Effector memory CD4-positive, alpha-beta T cell (primary cell): ENCODE data around the gene TRMU.

Experiments used
- DNase-seq, 3 donors: peaks; one replicate each; pipeline ENCODE4 v3.0.0-alpha.2; 2020
- H3K27ac ChIP-seq: 2 replicates; pipeline ENCODE4 v1.7.0; 2013; ENCODE audit warnings: mild to moderate bottlenecking, low read length, moderate library complexity; ENCODE audit not compliant: insufficient read depth, poor library complexity, severe bottlenecking
- H3K27me3 ChIP-seq: replicated peaks from 2 replicates; pipeline ENCODE4 v1.7.0; 2013; ENCODE audit warnings: mild to moderate bottlenecking, low read length; ENCODE audit not compliant: insufficient read depth, control insufficient read depth, poor library complexity, severe bottlenecking
- H3K36me3 ChIP-seq: 2 replicates; pipeline ENCODE4 v1.7.0; 2013; ENCODE audit warnings: mild to moderate bottlenecking, low read length, moderate library complexity; ENCODE audit not compliant: control insufficient read depth, insufficient read depth
- H3K4me1 ChIP-seq: 2 replicates; pipeline ENCODE4 v1.7.0; 2013; ENCODE audit warnings: low read length, mild to moderate bottlenecking; ENCODE audit not compliant: control insufficient read depth, insufficient read depth, poor library complexity, severe bottlenecking
- H3K4me3 ChIP-seq: 2 replicates; pipeline ENCODE4 v1.7.0; 2013; ENCODE audit warnings: low read length, low read depth, mild to moderate bottlenecking; ENCODE audit not compliant: insufficient read depth, poor library complexity, severe bottlenecking
- H3K9me3 ChIP-seq: 2 replicates; pipeline ENCODE4 v1.7.0; 2013; ENCODE audit warnings: mild to moderate bottlenecking, low read length, moderate library complexity; ENCODE audit not compliant: control insufficient read depth

The TRMU gene

DNA sequence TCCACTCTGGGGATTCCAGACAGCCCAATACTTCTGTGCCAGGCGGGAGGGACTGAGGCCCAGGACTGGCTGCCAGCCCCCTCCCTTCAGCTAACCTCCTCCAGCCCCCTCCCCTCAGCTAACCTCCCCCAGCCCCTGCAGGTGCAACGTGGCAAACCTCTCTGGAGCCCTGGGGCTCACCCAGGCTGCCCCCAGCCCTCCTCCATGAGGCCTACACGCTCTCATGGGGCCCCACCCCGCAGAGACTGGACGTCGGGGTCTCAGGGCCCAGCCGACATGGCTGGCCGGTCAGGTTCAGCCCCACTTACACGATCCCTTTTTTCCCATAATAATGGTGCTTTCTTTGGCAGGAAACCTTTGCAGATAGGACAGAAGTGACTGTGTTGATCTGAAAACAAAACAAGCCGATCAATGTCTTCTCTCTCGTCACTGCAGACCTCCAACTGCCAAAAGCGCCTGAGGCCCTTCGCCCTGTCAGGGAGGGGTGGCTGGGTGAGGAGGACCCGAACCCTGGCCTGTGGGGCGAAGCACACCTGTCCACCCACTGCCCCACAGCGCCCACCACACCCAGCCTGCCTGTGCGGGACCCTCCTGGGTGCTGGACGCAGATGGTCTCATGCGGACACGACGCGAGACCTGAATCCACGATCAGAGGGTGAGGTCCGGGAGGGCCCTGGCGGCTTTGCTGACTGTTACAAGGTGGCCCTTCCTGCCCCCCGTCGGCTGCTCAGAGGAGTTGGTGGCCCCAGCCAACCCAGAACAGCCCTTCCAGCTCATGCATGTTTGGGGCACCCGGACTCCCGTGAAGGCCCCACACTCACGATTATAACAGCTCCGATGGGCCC is 33.6 kb downstream of the TRMU start:
- no peak for DNase-seq
- Histone ChIP-seq H3K4me1 (peaks cover 19% of the 10 kb centered on the region), H3K27ac (no peak overlapping the region), H3K27me3 (peaks cover 3% of the 10 kb centered on the region), H3K36me3 (no peaks in the 10 kb centered on the region), H3K4me3 (no peak overlapping the region), H3K9me3 (no peaks in the 10 kb centered on the region)

DNA sequence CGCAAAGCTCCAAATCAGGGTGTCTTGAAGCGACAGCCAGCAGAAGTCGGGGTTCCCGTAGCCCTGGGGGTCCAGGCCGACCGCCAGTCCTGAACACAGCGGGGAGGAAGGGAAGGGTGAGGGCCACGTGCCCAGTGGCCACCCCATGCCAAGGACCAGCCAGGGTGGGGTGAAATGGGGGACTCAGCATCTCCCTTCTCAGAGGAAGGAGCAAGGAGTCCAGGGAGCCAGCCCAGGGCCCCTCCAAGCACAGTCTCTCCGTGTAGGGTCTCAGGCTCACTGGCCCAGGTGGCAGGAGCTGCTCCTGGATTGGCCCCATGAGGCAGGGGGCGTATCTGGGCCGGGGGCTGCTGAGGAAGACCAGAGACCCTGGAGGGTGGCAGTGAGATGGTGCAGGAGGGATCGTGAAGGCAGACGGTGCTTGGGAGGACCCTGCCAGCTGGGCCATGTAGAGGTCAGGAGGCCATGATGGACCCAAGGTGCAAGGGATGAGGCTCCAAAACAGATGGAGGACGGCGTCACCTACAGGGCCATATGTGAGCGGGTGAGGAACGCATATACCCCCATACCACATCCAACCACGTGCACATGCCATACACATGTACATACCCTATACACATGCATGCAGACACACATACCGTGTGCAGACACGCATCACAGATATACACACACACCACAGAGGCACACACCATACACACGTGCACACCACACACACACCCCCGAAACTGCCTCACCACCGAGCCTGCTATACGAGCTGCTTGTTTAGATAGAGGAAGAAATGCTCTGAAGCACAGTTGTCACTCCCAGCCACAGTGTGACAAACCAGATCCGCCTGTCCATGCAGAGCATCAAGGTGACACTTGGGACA is 34.4 kb downstream of the TRMU start:
- no peak for DNase-seq
- no peak overlapping the region for H3K4me3 ChIP-seq
- peaks cover 3% of the 10 kb centered on the region for H3K27me3 ChIP-seq
- H3K4me1 ChIP-seq, result peaks cover 20% of the 10 kb centered on the region
- H3K36me3 ChIP-seq, result no peaks in the 10 kb centered on the region
- no peaks in the 10 kb centered on the region for H3K9me3 ChIP-seq
- H3K27ac ChIP-seq, result no peak overlapping the region

DNA sequence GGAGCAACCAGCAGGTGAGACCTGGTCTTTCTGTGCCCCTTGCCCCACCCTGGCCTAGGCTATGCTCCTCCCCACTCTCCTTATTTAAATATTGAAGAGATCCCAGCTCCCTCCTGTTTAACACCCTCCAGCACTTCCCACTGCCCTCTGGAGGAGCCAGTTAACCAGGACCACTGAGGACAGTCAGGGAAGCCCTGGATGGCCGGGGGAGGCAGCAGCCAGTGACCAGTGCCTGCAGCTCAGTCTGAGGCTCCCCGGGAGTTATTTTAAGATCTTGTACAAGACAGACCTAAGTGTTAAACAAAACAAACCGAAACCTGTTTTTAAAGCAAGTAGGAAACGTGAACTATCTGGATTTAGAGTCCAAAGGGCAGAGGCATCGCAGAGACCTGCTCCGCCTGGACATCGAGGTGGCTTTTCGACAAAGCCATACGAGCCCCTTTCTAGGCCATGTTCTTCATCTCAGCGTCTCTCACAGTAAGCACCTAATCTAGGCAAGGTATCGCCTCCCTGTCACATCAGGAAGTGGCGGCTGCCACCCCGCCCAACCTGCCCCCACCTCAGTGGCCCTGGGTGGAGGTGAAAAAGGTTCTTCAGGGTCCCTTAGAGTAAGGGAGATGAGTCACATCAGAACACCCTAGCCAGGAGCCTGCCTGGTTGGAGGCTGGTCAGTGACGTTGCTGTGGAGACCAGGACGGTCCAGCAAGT is 35.2 kb downstream of the TRMU start:
- H3K4me1 ChIP-seq, result peaks cover 20% of the 10 kb centered on the region
- peaks cover 3% of the 10 kb centered on the region for H3K27me3 ChIP-seq
- H3K36me3 ChIP-seq, result no peaks in the 10 kb centered on the region

DNA sequence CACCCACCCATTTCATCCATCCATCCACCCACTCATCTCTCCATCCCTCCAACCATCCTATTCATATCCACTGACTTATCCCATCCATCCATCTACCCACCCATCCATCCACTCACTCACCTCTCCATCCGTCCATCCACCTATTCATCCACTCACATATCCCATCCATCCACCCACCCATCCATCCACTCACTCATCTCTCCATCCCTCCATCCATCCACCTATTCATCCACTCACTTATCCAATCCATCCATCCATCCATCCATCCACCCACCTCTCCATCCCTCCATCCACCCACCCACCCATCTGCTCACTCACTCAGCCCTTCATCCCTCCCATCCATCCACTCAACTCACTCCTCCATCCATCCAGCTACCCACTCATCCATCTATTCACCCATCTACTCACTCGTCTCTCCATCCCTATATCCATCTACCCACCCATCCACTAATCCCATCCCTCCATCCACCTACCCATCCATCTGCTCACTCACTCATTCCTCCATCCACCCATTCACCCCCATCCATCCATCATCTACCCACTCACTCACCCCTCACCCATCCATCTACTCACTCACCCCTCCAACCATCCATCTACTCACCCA is 36.2 kb downstream of the TRMU start:
- Histone ChIP-seq H3K27me3 (peaks cover 3% of the 10 kb centered on the region), H3K4me1 (peaks cover 20% of the 10 kb centered on the region), H3K9me3 (no peaks in the 10 kb centered on the region), H3K27ac (no peak overlapping the region), H3K4me3 (no peak overlapping the region), H3K36me3 (no peaks in the 10 kb centered on the region)
- DNase-seq, result no peak

More for the DNA sequence above, 35.2 kb downstream of the TRMU start:
- peak; percentile 12 to 50 (median 12) for DNase-seq
- no peak overlapping the region for H3K4me3 ChIP-seq
- no peak overlapping the region for H3K27ac ChIP-seq
- H3K9me3 ChIP-seq, result no peaks in the 10 kb centered on the region

DNA sequence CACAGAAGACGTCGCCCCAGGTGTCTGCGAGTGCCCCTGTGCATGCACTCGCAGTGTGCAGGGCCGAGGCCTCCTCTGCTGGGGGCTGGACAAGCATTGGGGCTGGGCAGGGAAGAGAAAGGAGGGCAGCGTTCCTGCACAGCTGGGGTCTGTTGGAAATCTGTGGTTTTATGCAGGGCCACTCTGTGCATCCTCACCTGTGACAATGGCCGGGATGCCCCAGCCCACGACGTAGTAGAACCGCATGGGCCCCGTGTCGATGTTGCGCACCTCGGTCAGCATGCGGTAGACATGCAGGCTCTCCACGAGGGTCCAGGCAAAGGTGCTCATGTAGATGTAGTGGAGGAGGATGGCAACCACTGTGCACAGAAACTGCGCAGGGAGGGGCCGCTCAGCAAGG is 37.2 kb downstream of the TRMU start:
- H3K27ac ChIP-seq, result no peak overlapping the region
- no peak for DNase-seq
- H3K4me3 ChIP-seq, result no peak overlapping the region
- peaks cover 3% of the 10 kb centered on the region for H3K27me3 ChIP-seq
- peaks cover 20% of the 10 kb centered on the region for H3K4me1 ChIP-seq
- H3K9me3 ChIP-seq, result no peaks in the 10 kb centered on the region
- H3K36me3 ChIP-seq, result no peaks in the 10 kb centered on the region

DNA sequence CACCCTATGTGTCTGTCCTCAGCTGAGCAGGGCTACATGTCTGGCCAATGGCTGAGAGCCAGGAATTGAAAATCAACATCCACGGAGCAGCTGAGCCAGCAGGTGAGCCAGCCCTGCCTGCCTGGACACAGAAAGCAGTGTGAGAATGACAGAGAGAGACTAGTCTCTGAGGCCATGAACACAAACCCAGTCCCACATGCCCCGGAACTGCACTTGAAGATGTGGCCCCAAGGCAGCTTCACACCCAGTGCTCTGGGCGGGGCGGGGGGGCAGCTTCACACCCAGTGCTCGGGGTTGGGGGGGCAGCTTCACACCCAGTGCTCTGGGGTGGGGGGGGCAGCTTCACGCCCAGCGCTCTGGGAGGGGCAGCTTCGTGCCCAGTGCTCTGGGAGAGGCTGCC is 37.6 kb downstream of the TRMU start:
- Histone ChIP-seq H3K9me3 (no peaks in the 10 kb centered on the region), H3K36me3 (no peaks in the 10 kb centered on the region), H3K27ac (no peak overlapping the region), H3K27me3 (no peaks in the 10 kb centered on the region), H3K4me3 (no peak overlapping the region), H3K4me1 (peaks cover 20% of the 10 kb centered on the region)
- DNase-seq, result no peak

DNA sequence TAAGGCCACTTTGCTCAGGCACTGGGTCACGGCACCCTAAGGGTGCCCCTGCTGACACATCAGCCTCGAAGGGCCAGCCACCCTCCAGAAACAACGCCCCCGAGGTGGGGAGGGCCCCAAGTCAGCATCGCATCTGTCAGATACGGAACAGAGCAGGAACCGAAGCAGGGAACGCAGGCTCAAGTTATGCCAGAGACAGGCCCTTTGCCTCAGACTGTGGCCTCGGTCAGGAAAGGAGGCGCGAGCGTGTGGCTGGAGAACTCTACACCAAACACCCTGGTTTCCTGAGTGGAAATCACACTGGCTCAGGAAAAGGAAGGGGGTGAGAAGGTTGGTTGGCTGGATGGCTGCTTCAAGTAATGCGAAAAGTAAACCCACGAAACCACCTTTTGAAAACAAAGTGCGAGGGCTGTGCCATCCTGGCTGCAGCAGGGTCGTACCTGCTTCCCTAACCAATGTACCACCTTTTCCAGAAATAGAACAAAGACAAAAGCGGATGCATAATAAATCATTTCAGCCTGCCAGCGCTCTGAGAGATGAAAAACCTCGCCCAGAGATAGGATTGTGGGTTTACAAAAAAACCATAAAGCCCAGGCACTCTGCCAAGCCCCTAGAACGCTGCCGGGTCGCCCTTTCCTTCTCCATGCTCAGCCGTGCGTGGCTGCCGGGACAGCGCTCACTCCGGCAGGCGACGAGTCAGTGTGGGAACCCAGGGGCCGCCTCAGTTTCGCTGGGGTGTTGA is 38.6 kb downstream of the TRMU start:
- Histone ChIP-seq H3K4me3 (peak overlapping the region; percentile 22), H3K4me1 (peaks cover 20% of the 10 kb centered on the region), H3K36me3 (no peaks in the 10 kb centered on the region), H3K27me3 (no peaks in the 10 kb centered on the region), H3K9me3 (no peaks in the 10 kb centered on the region), H3K27ac (no peak overlapping the region)
- DNase-seq, result peak in 1 of 3 donors; percentile 8

DNA sequence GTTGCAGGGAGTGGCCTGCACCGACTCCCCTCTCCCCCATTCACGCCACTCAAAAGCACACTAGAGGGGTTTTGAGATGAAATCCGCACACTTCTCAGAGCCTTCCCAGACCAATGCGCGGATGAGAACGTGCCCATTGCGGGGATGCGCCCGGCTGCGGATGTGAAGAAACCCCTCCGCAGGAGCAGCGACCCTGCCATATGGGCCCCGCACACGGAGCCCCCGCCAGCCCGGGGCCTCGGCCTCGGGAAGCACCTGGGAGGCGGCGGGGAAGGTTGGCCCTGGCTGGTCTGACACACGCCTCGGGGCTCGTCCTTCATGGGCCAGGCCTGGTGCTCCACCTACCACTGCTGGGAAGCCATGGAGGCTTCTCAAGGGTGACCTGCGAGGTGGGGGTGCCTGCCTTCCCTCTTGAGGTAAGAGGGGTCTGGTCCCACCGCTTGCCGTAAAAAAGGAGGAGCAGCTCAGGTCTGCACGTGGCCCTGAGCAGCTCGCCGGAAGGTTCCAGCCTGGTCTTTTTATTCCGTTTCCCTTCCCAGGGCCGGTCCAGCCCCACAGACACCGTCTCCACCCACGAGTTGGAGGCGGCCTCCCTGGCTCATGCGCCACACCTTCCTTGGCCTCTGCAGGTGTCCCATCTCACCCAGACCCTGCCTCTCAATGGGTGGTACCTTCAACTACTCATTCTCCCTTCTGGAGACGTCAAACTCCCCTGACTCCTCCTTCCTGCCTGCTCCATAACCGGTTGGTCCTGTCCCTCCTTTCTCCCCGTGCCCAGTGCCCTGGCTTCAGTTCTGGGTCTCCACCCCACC is 39.4 kb downstream of the TRMU start:
- Histone ChIP-seq H3K4me1 (peaks cover 20% of the 10 kb centered on the region), H3K9me3 (no peaks in the 10 kb centered on the region), H3K36me3 (no peaks in the 10 kb centered on the region), H3K4me3 (no peak overlapping the region), H3K27me3 (no peaks in the 10 kb centered on the region), H3K27ac (no peak overlapping the region)
- DNase-seq, result no peak
